Small intestine (tissue), 7 donors: ENCODE measurements around the gene NVL. TPM values are rescaled to one million over a fixed set of nuclear protein-coding genes. Genes with fewer than 3 reads are reported as not detected.
A peak's percentile ranks its signal among the peaks of the same experiment; 100 is the strongest.

ENCODE experiments used
- DNase-seq, 2 donors: peaks; one replicate each; pipeline versions ENCODE4 v3.0.0 to v3.0.0-alpha.2; 2013
- FAIRE-seq: peaks from 2 replicates; lab custom pipeline; 2012; peaks lifted over from hg19 to GRCh38; lab: Jason Lieb, UNC
- H3K27ac ChIP-seq, 3 donors: one replicate each; pipeline ENCODE4 v1.5.1; 2013; ENCODE audit warnings: low read length in 2 of 3, mild to moderate bottlenecking in 2 of 3, control low read depth in 1 of 3, inconsistent platforms in 1 of 3, low read depth in 1 of 3, moderate library complexity in 1 of 3
- H3K27me3 ChIP-seq, 3 donors: one replicate each; pipeline ENCODE4 v1.6.1; 2013; ENCODE audit warnings: low read length in 3 of 3, inconsistent platforms in 1 of 3; ENCODE audit not compliant: control insufficient read depth in 3 of 3, insufficient read depth in 3 of 3
- H3K36me3 ChIP-seq, 3 donors: one replicate each; pipeline ENCODE4 v1.6.1; 2013; ENCODE audit warnings: low read length in 3 of 3, inconsistent platforms in 1 of 3, low read depth in 1 of 3, mild to moderate bottlenecking in 1 of 3, moderate library complexity in 1 of 3; ENCODE audit not compliant: control insufficient read depth in 3 of 3, insufficient read depth in 2 of 3
- H3K4me1 ChIP-seq, 3 donors: one replicate each; pipeline ENCODE4 v1.6.1; 2013; ENCODE audit warnings: low read length in 2 of 3, inconsistent platforms in 1 of 3, low read depth in 1 of 3, mild to moderate bottlenecking in 1 of 3, moderate library complexity in 1 of 3; ENCODE audit not compliant: control insufficient read depth in 3 of 3, insufficient read depth in 2 of 3
- H3K4me3 ChIP-seq, 3 donors: one replicate each; pipeline ENCODE4 v1.5.1; 2013; ENCODE audit warnings: low read length in 3 of 3, control low read depth in 1 of 3, inconsistent platforms in 1 of 3, low read depth in 1 of 3, mild to moderate bottlenecking in 1 of 3, moderate library complexity in 1 of 3
- H3K9me3 ChIP-seq, 2 donors: one replicate each; pipeline ENCODE4 v1.6.1; 2013; ENCODE audit warnings: low read depth in 1 of 2, low read length in 1 of 2; ENCODE audit not compliant: control insufficient read depth in 2 of 2, insufficient read depth in 1 of 2
- whole genome bisulfite sequencing, 3 donors: extraction: QIAGEN DNeasy Blood & Tissue Kit; methylation state at CpG; one replicate each; pipeline ENCODE4 v1.1.7; 2013; 5-methylcytosine and 5-hydroxymethylcytosine counted together
- polyA plus RNA-seq, 4 donors: library from polyadenylated mRNA; stranded (reverse) in 3 of 4; unstranded in 1 of 4; fragments of 200-250 nt in 3 of 4; fragments of 120-200 nt in 1 of 4; gene quantifications; one replicate each; pipeline versions ENCODE4 v1.2.1 to v1.2.3, GENCODE V29; 2013
- donor health status: healthy with polysubstance abuse.
- donor health status: control.
- donor health status: control.
- donor health status: Bipolar disorder and iron deficiency.
- donor health status: healthy.

The NVL gene
- polyA plus RNA-seq, 4 donors = 16.4 to 39.1 (median 22.3) TPM

DNA sequence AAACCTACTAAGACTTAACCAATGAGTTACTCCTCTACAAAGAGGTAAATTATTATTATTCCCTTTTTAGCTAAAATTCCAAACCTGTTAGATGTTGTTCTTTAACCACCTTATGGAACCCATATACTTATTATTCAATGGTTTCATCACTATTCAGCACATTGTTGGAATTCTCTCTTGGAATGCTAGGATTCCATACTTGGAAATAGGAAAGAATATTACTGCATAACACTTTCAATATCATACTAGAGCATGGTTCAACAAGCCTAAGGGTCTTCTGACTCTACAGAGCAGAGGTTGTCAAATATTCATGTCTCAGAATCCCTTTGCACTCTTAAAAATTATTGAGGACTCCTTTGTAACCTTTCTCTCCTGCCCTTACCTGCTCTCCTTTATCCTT lies 77.5 kb downstream of the NVL start:
- DNase-seq (no peak), FAIRE-seq (no peak)
- Histone ChIP-seq H3K9me3 (no peaks in the 10 kb centered on the region), H3K27me3 (no peaks in the 10 kb centered on the region), H3K4me1 (no peaks in the 10 kb centered on the region), H3K4me3 (no peak overlapping the region), H3K27ac (no peak overlapping the region), H3K36me3 (peaks cover 4 to 30% (median 6%) of the 10 kb centered on the region in 3 donors)

DNA sequence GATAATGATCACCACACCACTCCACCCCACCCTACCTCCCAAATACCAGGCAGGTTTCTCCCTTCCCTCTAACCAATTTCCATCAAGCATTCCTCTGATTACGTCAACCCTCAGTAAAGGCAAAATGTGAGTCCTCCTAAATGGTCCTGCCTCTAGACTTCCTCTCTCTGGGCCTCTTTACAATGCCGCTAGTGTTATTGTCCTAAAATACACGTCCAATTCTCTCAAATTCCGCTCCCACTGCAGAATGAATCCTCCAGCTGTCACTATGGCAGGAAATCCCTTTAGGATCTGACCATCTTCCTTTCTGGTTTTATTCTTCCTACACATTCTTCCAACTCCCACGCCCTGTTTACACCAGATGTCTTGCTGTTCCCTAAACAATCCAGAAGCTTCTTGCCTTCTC lies 78.2 kb downstream of the NVL start:
- Histone ChIP-seq H3K9me3 (no peaks in the 10 kb centered on the region), H3K4me1 (no peaks in the 10 kb centered on the region), H3K27me3 (no peaks in the 10 kb centered on the region), H3K36me3 (peaks cover 5 to 34% (median 6%) of the 10 kb centered on the region in 3 donors), H3K4me3 (no peak overlapping the region), H3K27ac (no peak overlapping the region)
- no peak for FAIRE-seq
- WGBS, 3 donors = 73 to 93% (median 93%) methylated on average over 5 of the region's 5 CpGs
- DNase-seq = no peak

DNA sequence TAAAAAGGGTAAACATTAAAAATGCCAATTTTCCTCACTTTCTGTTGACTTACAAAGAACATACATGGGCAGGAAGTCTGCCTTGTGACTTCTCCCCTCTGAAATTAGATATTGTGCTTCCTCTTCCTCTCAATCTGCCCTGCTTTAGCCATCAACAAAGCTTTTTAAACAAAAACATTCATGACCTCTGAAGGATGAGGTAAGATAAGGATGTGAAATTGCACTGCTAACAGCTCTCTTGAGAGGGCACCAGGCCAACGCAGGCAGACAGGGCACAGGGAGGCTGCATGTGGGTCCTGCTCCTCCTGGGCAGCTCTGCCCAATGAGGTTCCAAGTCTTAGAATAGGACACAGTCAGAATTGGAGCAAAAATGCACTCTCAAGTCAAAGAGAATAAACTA lies 84.8 kb downstream of the NVL start:
- Histone ChIP-seq H3K4me3 (no peak overlapping the region), H3K4me1 (no peaks in the 10 kb centered on the region), H3K36me3 (peaks cover 5 to 68% (median 6%) of the 10 kb centered on the region in 3 donors), H3K27ac (peak overlapping the region in 1 of 3 donors; percentile 62), H3K9me3 (no peaks in the 10 kb centered on the region), H3K27me3 (no peaks in the 10 kb centered on the region)
- FAIRE-seq (no peak), DNase-seq (peak; percentile 3 to 4)
- WGBS, 3 donors = 6 to 22% (median 12%) methylated on average over 1 of the region's 1 CpG

DNA sequence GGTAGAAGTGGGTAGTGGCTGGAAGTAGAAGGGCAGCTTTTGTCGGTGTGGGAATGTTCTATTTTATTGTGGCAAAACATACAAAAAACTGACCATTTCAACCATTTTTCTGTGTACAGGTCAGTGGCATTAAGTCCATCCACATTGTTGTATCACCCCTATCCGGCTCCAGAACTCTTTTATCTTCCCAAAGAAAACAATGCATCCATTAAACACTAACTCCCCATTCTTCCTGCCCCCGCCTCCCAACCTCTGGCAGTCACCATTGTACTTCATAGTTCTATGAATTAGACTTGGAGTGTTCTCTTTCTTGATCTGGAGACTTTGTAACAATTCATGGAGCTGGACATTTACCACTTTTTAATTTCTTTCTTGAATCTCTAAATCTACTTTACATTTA lies 91.2 kb downstream of the NVL start:
- DNase-seq = no peak
- 78 to 95% (median 84%) methylated on average over 3 of the region's 3 CpGs for WGBS, 3 donors
- no peaks in the 10 kb centered on the region for H3K4me1 ChIP-seq
- no peak overlapping the region for H3K4me3 ChIP-seq
- H3K9me3 ChIP-seq = no peaks in the 10 kb centered on the region
- FAIRE-seq = no peak
- H3K27me3 ChIP-seq = no peaks in the 10 kb centered on the region
- H3K27ac ChIP-seq = no peak overlapping the region
- peaks cover 3 to 47% (median 4%) of the 10 kb centered on the region in 3 donors for H3K36me3 ChIP-seq

DNA sequence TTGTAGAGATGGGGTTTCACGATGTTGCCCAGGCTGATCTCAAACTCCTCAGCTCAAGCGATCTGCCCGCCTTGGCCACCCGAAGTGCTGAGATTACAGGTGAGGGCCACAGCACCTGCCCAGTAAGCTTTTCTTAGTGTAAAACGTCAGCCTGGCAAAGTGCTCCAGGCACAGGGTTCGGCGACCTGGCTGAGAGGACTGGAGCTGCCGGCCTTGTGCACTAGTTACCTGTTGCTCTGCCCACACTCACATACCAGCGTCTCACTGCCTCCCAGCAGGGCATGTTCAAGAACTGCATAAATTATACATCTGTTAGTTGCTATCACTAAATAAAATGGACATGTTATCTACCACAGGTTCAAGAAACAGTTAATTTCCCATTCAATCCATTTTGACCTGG lies 91.8 kb downstream of the NVL start:
- no peak overlapping the region for H3K4me3 ChIP-seq
- 90 to 92% (median 91%) methylated on average over 9 of the region's 9 CpGs for WGBS, 3 donors
- no peaks in the 10 kb centered on the region for H3K9me3 ChIP-seq
- H3K36me3 ChIP-seq = peaks cover 3 to 49% (median 4%) of the 10 kb centered on the region in 3 donors
- FAIRE-seq = no peak
- no peak for DNase-seq
- no peaks in the 10 kb centered on the region for H3K4me1 ChIP-seq
- H3K27ac ChIP-seq = no peak overlapping the region
- H3K27me3 ChIP-seq = no peaks in the 10 kb centered on the region

DNA sequence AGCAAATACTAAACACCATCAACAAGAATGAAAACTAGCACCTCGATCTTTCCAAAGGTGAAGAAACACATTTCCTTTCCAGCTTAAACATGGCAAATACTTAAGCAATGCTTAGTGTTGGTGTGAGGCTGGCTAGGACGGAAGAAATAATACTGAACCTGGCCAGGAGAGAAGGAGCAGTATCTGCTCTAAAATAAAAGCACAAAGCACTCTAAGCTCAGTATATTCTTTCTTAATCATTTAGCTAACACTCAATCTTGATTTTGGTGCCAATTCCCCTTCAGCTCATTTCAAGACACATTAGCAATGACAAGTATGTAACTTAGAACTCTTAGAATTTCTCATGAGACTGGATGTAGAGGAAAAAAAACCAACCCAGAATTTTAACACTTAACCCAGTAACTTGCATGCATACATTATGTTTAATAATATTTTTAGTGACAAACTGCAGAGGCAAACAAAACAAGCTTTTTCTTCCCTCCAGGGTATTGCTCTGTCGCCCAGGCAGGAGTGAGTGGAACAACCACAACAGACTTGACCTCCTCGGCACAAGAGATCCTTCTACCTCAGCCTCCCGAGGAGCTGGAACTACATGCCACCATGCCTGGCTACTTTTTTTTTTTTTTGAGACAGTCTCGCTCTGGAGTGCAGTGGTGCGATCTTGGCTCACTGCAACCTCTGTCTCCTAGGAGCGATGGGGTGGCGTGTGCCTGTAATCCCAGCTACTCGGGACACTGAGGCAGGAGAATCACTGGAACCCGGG lies 92.7 kb downstream of the NVL start:
- WGBS, 3 donors = 93 to 96% (median 95%) methylated on average over 11 of the region's 11 CpGs
- Histone ChIP-seq H3K36me3 (peaks cover 3 to 42% (median 6%) of the 10 kb centered on the region in 3 donors), H3K27ac (no peak overlapping the region), H3K4me1 (no peaks in the 10 kb centered on the region), H3K9me3 (no peaks in the 10 kb centered on the region), H3K27me3 (no peaks in the 10 kb centered on the region), H3K4me3 (no peak overlapping the region)
- DNase-seq (no peak), FAIRE-seq (no peak)

DNA sequence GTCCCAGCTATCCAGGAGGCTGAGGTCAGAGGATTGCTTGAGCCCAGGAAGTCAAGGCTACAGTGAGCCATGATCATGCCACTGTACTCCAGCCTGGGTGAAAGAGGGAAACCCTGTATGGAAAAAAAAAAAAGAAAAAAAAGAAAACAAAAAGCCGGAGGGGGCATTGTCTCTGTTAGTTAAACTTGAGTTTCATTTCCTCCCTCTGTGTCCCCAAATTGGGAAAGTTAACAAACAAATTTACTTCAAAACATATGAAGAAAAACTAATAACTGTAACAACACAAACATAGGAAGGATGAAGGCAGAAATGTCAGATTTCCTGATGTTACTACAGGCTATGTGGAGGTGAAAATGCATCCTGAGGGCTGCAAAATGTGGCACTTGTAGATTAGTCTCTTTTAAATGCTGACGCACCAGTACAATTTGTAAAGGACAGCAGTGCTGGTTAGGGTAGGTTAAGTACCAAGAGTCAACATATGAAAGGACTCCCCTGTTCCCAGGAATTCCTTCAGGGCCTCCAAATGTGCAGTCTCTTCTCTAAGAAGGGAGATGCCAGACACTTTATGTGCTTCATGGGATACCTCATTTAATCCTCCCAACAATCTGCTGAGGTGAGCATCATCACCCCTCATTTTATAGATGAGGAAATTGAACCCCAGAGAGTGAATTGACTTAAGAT lies 94.0 kb downstream of the NVL start:
- 81 to 96% (median 91%) methylated on average over 2 of the region's 2 CpGs for WGBS, 3 donors

DNA sequence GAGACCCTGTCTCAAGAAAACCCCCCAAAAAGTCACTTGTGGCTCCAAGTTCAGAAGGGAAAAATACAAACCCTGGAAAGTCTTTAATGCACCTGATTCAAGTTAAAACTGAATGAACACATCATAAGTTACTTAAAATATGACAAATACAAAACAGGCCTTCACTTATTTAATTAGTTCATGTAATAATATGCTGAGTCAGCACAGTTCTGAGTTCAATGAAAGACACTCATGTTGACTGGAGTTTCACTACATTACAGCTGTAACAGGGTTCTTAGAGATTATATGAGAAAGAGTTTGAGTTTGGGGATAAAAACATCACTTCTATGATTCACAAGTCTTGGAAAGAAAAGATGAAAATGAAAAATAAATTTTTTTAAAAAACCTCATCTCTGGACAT lies 96.0 kb downstream of the NVL start:
- no peak for DNase-seq
- Histone ChIP-seq H3K9me3 (no peaks in the 10 kb centered on the region), H3K27me3 (no peaks in the 10 kb centered on the region), H3K4me3 (no peak overlapping the region), H3K27ac (no peak overlapping the region), H3K4me1 (no peaks in the 10 kb centered on the region), H3K36me3 (peaks cover 3 to 53% (median 8%) of the 10 kb centered on the region in 3 donors)
- no peak for FAIRE-seq

More for the DNA sequence above, 94.0 kb downstream of the NVL start:
- no peaks in the 10 kb centered on the region for H3K9me3 ChIP-seq
- H3K4me3 ChIP-seq = no peak overlapping the region
- no peak for FAIRE-seq
- H3K36me3 ChIP-seq = peaks cover 3 to 43% (median 6%) of the 10 kb centered on the region in 3 donors
- H3K27me3 ChIP-seq = no peaks in the 10 kb centered on the region
- no peaks in the 10 kb centered on the region for H3K4me1 ChIP-seq
- no peak for DNase-seq
- H3K27ac ChIP-seq = no peak overlapping the region
